GM06990 (cell line): ENCODE data around the gene IFITM1.

ENCODE experiments used
- DNase-seq: peaks from one replicate; pipeline ENCODE4 v3.0.0-alpha.2; 2011; ENCODE audit not compliant: insufficient read length; ENCODE audit errors: extremely low read depth
- H3K27me3 ChIP-seq: replicated peaks from 2 replicates; pipeline ENCODE4 v1.6.0; 2011; ENCODE audit warnings: low read length; ENCODE audit not compliant: control insufficient read depth, insufficient read depth
- H3K36me3 ChIP-seq: 2 replicates; pipeline ENCODE4 v1.5.1; 2011; ENCODE audit warnings: low read length; ENCODE audit not compliant: control insufficient read depth, insufficient read depth
- H3K4me3 ChIP-seq: replicated peaks from 2 replicates; pipeline ENCODE4 v1.5.1; 2011; ENCODE audit warnings: low read depth, mild to moderate bottlenecking, control low read depth, low read length
- CTCF ChIP-seq: IDR thresholded peaks from 2 replicates; pipeline ENCODE4 v1.5.1; 2011; ENCODE audit warnings: low read length, control low read depth, mild to moderate bottlenecking, inconsistent platforms; ENCODE audit not compliant: insufficient read depth, poor library complexity, severe bottlenecking

IFITM1 gene

GRCh38 chr11:270451-271318 lies 43.2 kb upstream of the IFITM1 start:
- no peaks in the 10 kb centered on the region for H3K36me3 ChIP-seq
- no peak for TF ChIP-seq CTCF
- no peak for DNase-seq
- no peak overlapping the region for H3K4me3 ChIP-seq
- H3K27me3 ChIP-seq: no peaks in the 10 kb centered on the region

GRCh38 chr11:271319-271715 lies 42.5 kb upstream of the IFITM1 start:
- no peaks in the 10 kb centered on the region for H3K36me3 ChIP-seq
- no peaks in the 10 kb centered on the region for H3K27me3 ChIP-seq
- TF ChIP-seq CTCF: no peak
- H3K4me3 ChIP-seq: no peak overlapping the region
- DNase-seq: no peak

- H3K27me3 ChIP-seq: no peaks in the 10 kb centered on the region
- H3K36me3 ChIP-seq: no peaks in the 10 kb centered on the region
- no peak for DNase-seq
- TF ChIP-seq CTCF: no peak
- H3K4me3 ChIP-seq: no peak overlapping the region
Measured at GRCh38 chr11:272195-272930, 41.5 kb upstream of the IFITM1 start.

- Histone ChIP-seq H3K4me3 (no peak overlapping the region), H3K36me3 (no peaks in the 10 kb centered on the region), H3K27me3 (no peaks in the 10 kb centered on the region)
- no peak for TF ChIP-seq CTCF
- no peak for DNase-seq
Measured at GRCh38 chr11:272931-273198, 41.0 kb upstream of the IFITM1 start.

- TF ChIP-seq CTCF: no peak
- Histone ChIP-seq H3K4me3 (no peak overlapping the region), H3K36me3 (no peaks in the 10 kb centered on the region), H3K27me3 (no peaks in the 10 kb centered on the region; the same call in 1 of the 2 replicates)
- no peak for DNase-seq
Measured at GRCh38 chr11:276219-276618, 37.6 kb upstream of the IFITM1 start.
